Measurements from ENCODE around the gene APBB2. TPM values are rescaled to one million over a fixed set of nuclear protein-coding genes. Genes with fewer than 3 reads are reported as not detected.
A peak's percentile ranks its signal among the peaks of the same experiment; 100 is the strongest.

APBB2 gene
- total RNA-seq, 1 donor = 75.8 TPM

- no peak for TF ChIP-seq CTCF (IDR thresholded peaks at IDR 0.05; ENCODE audit: insufficient read depth, low read length)
- no peak for DNase-seq (ENCODE audit: low read depth)
- H3K4me3 ChIP-seq (ENCODE audit: low read depth, low read length) = no peak overlapping the region
Measured at GRCh38 chr4:40984051-40984450, 230.3 kb downstream of the APBB2 start.

- peak; percentile 62 for TF ChIP-seq CTCF (IDR thresholded peaks at IDR 0.05; ENCODE audit: insufficient read depth, low read length)
- DNase-seq (ENCODE audit: low read depth) = peak; percentile 52
- H3K4me3 ChIP-seq (ENCODE audit: low read depth, low read length) = no peak overlapping the region
Measured at GRCh38 chr4:40980318-40980883, 233.9 kb downstream of the APBB2 start.

- no peak for TF ChIP-seq CTCF (IDR thresholded peaks at IDR 0.05; ENCODE audit: insufficient read depth, low read length)
- H3K4me3 ChIP-seq (ENCODE audit: low read depth, low read length) = no peak overlapping the region
- DNase-seq (ENCODE audit: low read depth) = no peak
Measured at GRCh38 chr4:40978548-40978947, 235.8 kb downstream of the APBB2 start.

GRCh38 chr4:40976343-40976742 is 238.0 kb downstream of the APBB2 start:
- peak; percentile 72 for TF ChIP-seq CTCF (IDR thresholded peaks at IDR 0.05; ENCODE audit: insufficient read depth, low read length)
- no peak overlapping the region for H3K4me3 ChIP-seq (ENCODE audit: low read depth, low read length)
- DNase-seq (ENCODE audit: low read depth) = peak; percentile 84

GRCh38 chr4:40972722-40973121 is 241.6 kb downstream of the APBB2 start:
- TF ChIP-seq CTCF (IDR thresholded peaks at IDR 0.05; ENCODE audit: insufficient read depth, low read length) = no peak
- DNase-seq (ENCODE audit: low read depth) = no peak
- no peak overlapping the region for H3K4me3 ChIP-seq (ENCODE audit: low read depth, low read length)

- no peak overlapping the region for H3K4me3 ChIP-seq (ENCODE audit: low read depth, low read length)
- TF ChIP-seq CTCF (IDR thresholded peaks at IDR 0.05; ENCODE audit: insufficient read depth, low read length) = no peak
- DNase-seq (ENCODE audit: low read depth) = no peak
Measured at GRCh38 chr4:40971338-40971737, 243.0 kb downstream of the APBB2 start.

GRCh38 chr4:40969501-40969900 is 244.8 kb downstream of the APBB2 start:
- DNase-seq (ENCODE audit: low read depth) = no peak
- TF ChIP-seq CTCF (IDR thresholded peaks at IDR 0.05; ENCODE audit: insufficient read depth, low read length) = no peak
- no peak overlapping the region for H3K4me3 ChIP-seq (ENCODE audit: low read depth, low read length)

Measured in fibroblast of the aortic adventitia (primary cell).